Mucosa of descending colon (tissue), 3 donors: ENCODE results near the gene ACOX3. TPM values are rescaled to one million over a fixed set of nuclear protein-coding genes. Genes with fewer than 3 reads are reported as not detected.

Experiments used
- ATAC-seq: fragments of 200-7000 bp; cut with Tn5 transposase; one replicate; pipeline ENCODE4 v1.9.1; 2020; ENCODE audit warnings: mild to moderate bottlenecking, moderate library complexity
- DNase-seq, 3 donors: peaks; one replicate each; pipeline ENCODE4 v3.0.0-alpha.2; 2020
- H3K36me3 ChIP-seq: fragments of 200-600 bp; one replicate; pipeline ENCODE4 v1.8.0; 2021; ENCODE audit warnings: low read depth, mild to moderate bottlenecking
- H3K4me1 ChIP-seq: fragments of 200-600 bp; one replicate; pipeline ENCODE4 v1.8.0; 2021; ENCODE audit warnings: low read depth, mild to moderate bottlenecking
- H3K4me3 ChIP-seq: fragments of 200-600 bp; one replicate; pipeline ENCODE4 v1.8.0; 2021; ENCODE audit warnings: mild to moderate bottlenecking
- H3K9me3 ChIP-seq: fragments of 200-600 bp; one replicate; pipeline ENCODE4 v1.8.0; 2021; ENCODE audit warnings: mild to moderate bottlenecking
- intact Hi-C, 2 donors: fragments of 100-400 bp; cut with DNase I in 1 of 2; cut with micrococcal nuclease in 1 of 2; formaldehyde crosslinking; loops; one replicate each; pipeline versions ENCODE4 v1.11.0 to v1.11.1; 2022; cut with DNase I, micrococcal nuclease
- total RNA-seq, 3 donors: library from RNA; stranded (reverse); fragmentation: NEBNext Ultra II Directional in 2 of 3; extraction: Animal tissue kit (Norgen Biotek cat#: 25700) in 2 of 3; gene quantifications; one replicate each; pipeline versions ENCODE4 v1.2.1 to v1.2.4, GENCODE V29; 2021 to 2023
- TF ChIP-seq, protein P1 (sequence below): fragments of 200-600 bp; IDR thresholded peaks from one replicate; pipeline ENCODE4 v1.8.0; 2022; ENCODE audit warnings: antibody characterized with exemption, mild to moderate bottlenecking
- donor health status: DM: no; HTN: no; CAD: no; lungs with moderate emphysema.
- donor health status: DM: no; HTN: no; CAD: no.
- donor health status: DM: no; HTN: yes; CAD: no.

Gene ACOX3
- total RNA-seq, 3 donors from 2014 or later: 22.4 to 34.7 (median 26.0) TPM

DNA sequence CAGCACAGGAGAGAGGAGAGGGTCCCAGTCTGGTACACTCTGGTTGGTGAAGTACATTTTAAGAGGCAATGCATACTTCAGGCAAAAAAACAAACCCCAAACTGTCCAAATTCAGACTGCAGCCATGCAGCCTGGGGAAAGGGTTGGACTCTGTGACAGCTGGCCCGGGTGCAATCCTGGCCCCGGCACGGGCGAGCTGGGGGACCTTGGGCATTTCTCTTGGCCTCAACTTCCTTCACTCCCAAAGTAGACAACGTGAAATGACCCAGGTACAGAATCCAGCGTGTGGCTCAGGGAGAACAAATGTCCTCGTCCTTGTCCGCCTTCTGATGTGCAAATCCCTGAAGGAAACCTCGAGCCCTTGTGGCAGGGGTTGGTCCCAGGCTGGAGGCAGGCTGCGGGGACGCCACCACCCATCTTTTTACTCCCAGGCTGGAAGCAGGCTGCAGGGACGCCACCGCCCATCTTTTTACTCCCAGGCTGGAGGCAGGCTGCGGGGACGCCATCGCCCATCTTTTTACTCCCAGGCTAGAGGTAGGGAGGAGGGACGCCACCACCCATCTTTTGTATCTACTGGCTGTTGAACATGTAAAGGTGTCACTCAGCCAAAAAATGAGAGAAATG lies 62.3 kb downstream of the ACOX3 start:
- no peaks in the 10 kb centered on the region for H3K36me3 ChIP-seq
- DNase-seq (no peak), ATAC-seq (no peak)
- no peaks in the 10 kb centered on the region for H3K9me3 ChIP-seq
- no peaks in the 10 kb centered on the region for H3K4me1 ChIP-seq
- TF ChIP-seq, protein P1, sequence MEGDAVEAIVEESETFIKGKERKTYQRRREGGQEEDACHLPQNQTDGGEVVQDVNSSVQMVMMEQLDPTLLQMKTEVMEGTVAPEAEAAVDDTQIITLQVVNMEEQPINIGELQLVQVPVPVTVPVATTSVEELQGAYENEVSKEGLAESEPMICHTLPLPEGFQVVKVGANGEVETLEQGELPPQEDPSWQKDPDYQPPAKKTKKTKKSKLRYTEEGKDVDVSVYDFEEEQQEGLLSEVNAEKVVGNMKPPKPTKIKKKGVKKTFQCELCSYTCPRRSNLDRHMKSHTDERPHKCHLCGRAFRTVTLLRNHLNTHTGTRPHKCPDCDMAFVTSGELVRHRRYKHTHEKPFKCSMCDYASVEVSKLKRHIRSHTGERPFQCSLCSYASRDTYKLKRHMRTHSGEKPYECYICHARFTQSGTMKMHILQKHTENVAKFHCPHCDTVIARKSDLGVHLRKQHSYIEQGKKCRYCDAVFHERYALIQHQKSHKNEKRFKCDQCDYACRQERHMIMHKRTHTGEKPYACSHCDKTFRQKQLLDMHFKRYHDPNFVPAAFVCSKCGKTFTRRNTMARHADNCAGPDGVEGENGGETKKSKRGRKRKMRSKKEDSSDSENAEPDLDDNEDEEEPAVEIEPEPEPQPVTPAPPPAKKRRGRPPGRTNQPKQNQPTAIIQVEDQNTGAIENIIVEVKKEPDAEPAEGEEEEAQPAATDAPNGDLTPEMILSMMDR: no peak
- H3K4me3 ChIP-seq: no peak overlapping the region
- intact Hi-C loops: no loop called here

DNA sequence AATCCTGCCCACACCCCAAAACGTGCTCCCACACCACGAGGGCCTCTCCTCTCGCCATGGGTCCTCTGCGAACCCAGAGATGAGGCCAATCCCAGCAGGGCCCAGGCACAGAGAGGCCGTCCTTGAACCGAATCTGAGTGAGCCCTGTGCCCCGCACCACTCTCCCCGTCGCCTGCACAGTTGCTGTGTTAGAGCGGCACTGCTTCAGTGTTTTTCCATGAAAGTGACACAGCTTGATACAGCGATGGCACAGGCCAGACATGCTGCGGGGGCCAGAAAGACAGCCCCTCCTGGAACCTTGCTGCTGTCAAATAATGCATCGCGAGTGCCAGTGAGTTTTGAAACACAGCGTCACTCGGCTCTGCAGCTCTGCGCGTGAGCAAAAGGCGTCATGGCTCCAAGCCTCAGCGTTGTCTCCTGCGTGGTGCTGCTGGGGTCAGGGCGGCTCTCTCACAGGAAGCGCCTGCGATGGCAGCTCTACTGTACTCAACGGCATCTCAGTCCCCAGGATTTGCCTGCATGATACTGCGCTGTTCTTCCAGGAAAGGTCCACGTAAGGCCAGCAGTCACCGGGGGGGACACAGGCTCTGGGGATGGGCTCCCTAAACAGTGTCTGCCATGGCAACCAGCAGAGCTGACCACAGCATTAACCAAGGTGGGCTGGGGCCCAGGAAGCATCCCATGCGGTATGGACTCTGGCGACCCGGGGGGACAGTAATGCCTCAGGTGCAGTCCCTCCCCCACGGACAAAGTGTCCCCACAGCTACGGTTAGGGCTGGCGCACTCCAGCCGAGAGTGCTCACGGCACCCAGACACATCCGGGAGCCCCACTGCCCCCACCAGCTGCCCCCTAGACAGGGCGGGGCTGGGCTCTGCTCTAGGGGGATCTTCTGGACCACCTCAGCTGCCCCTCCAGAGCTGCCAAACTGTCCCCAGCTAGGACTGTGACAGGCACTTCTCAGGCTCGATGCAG lies 63.1 kb downstream of the ACOX3 start:
- H3K4me3 ChIP-seq: no peak overlapping the region
- H3K9me3 ChIP-seq: no peaks in the 10 kb centered on the region
- H3K36me3 ChIP-seq: no peaks in the 10 kb centered on the region
- DNase-seq (no peak), ATAC-seq (no peak)
- H3K4me1 ChIP-seq: no peaks in the 10 kb centered on the region
- TF ChIP-seq, protein P1: no peak
- intact Hi-C loops: no loop called here

DNA sequence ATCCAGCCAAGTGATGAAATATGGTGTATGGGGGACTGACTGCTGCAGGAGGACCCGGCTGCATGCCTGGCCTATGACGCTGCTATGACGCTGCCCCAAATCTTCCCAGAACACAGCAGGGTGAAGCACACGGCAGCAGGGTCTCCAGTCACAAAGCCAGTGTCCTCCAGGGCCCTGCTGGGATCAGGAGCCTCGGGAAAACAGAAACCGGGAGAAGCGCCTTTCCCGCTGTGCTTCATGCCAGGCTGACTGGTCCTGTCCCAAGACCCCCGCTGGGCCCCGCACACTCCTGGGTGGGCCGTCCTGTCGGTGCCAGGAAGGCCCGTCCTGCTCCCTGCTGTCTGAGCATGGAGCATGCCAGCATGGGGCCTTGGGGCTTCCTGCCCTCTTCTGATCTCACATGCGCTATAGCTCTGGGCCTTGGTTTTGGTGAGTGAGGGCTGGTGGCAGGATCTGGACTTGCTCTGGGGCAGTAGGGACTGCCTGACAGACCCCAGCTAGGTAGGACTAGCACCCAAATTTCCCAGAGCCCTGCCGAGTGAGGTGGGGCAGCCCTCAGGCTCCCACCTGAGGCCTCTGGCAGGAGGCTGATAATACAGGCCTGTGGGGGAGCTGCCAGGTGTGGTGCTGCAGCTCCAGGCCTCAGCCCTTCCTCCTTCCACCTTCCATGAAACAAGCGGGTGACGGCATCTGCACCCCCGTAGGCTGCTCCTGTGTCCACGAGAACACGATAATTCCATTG lies 64.0 kb downstream of the ACOX3 start:
- ATAC-seq (no peak), DNase-seq (no peak)
- no peak overlapping the region for H3K4me3 ChIP-seq
- H3K9me3 ChIP-seq: no peaks in the 10 kb centered on the region
- TF ChIP-seq, protein P1: no peak
- no peaks in the 10 kb centered on the region for H3K4me1 ChIP-seq
- intact Hi-C loops: no loop called here
- H3K36me3 ChIP-seq: no peaks in the 10 kb centered on the region

DNA sequence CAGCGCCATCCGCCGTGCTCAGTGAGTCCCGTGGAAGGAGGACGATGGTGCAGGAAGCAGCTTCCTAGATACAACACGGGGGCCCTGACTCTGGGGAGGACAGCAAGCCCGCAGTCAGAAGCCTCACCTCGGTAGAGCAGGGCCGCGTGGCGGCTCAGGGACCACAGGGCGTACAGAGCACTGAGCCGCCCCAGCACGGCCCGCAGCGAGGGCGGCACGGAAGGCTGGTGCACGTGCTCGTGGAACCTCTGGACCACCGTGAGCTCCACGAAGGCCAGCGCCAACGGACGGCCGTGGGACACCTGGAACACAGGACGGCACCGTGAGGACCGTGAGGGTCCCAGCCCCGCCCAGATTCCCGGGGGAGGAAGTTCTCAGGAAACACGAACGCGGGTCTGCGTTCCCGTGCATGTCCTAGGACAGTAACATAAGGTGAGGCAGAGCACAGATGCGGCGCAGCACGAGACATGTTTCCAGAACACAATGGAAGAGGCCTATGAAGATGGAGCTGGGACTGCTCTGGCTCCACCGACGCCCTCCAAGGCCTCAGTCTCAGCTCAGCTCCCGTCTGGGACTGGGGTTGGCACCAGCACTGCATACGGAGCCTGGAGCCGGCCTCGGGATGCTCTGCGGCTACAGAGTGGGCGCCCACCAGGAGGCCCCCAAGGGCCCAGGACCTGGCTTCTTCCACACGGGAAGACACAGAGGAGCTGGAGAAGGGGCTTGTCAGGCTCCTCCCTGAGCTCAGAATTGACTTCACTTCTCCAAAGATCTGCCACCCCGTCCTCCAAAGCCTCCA lies 65.5 kb downstream of the ACOX3 start:
- no peak for DNase-seq
- no peaks in the 10 kb centered on the region for H3K9me3 ChIP-seq
- intact Hi-C loops: no loop called here
- H3K4me1 ChIP-seq: no peaks in the 10 kb centered on the region
- H3K4me3 ChIP-seq: no peak overlapping the region
- no peaks in the 10 kb centered on the region for H3K36me3 ChIP-seq
- TF ChIP-seq, protein P1: no peak
- no peak for ATAC-seq

DNA sequence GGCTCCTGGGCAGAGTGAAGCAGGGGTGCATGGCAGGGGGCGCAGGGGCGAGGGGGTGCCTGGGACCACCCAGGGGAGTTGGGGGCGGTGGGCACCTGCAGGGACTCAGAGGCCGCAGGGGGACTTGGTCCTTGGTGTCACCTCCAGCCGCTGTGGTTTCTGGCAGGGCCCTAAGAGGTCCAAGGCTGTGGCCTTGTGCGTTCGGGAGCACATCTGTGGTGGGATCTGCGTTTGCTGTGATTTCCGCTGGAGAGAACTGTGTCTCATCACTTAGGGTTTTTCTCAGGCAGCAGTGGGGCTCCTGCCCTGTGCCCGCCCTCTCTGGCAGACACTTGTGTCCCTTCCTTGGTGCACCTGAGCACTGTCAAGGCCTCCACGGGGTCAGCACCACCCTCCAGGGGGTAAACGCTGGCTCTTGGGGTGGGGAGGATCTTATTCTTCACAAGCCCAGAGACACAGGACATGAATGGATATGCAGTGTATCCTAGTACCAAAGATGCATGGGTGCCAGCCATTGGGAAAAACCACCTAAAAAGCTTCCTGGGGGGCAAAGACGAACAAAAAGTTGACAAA lies 66.5 kb downstream of the ACOX3 start:
- TF ChIP-seq, protein P1: no peak
- H3K36me3 ChIP-seq: no peaks in the 10 kb centered on the region
- DNase-seq (peak in 1 of 3 donors; percentile 28), ATAC-seq (no peak)
- H3K4me1 ChIP-seq: no peaks in the 10 kb centered on the region
- H3K9me3 ChIP-seq: no peaks in the 10 kb centered on the region
- intact Hi-C loops: no loop called here
- H3K4me3 ChIP-seq: no peak overlapping the region
